Left cardiac atrium (tissue), 4 donors: ENCODE data around the gene GRID2. TPM values are rescaled to one million over a fixed set of nuclear protein-coding genes. Genes with fewer than 3 reads are reported as not detected.

Source experiments
- ATAC-seq, 2 donors: fragments of 200-7000 bp; cut with Tn5 transposase; one replicate each; pipeline ENCODE4 v1.9.1; 2020; ENCODE audit warnings: mild to moderate bottlenecking in 2 of 2, moderate library complexity in 2 of 2
- DNase-seq: peaks from one replicate; pipeline ENCODE4 v3.0.0-alpha.2; 2020
- intact Hi-C, 2 donors: fragments of 100-400 bp; cut with DNase I; formaldehyde crosslinking; loops; one replicate each; pipeline versions ENCODE4 v1.14.1 to v1.15.1; 2022 to 2023
- total RNA-seq, 2 donors: library from RNA; stranded (reverse); fragmentation: NEBNext Ultra II Directional; extraction: Animal tissue kit (Norgen Biotek cat#: 25700); gene quantifications; one replicate each; pipeline ENCODE4 v1.2.1, GENCODE V29; 2021
- donor health status: DM: no; HTN: yes; CAD: no.
- donor health status: DM: no; HTN: yes; CAD: no; lungs with severe emphysema.
- donor health status: DM: yes; HTN: yes; CAD: no.
- donor health status: Dilated cardiomyopathy.

Gene GRID2
- total RNA-seq, 2 donors from 2014 or later, result 0.42 to 1.1 TPM

DNA sequence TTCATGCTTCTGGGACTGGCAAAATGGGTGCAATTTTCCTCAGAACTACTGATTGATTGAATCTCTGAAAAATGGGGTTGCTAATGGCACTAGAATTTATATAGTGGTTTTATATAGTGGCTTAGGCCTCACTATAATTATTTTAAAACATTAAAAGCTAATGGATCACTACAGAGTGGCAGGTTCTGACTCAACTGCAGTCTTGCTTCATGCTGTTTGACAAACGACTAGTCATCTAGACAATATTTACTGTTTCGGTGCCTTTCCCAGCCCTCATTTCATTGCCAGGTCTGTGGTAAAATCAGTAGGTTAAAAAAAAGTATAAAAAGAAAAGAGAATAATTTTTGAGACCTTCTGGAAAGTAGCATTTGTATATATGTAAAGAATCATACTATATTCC, 1172.0 kb downstream of the GRID2 start:
- intact Hi-C loops, result no loop called here
- ATAC-seq, result no peak

DNA sequence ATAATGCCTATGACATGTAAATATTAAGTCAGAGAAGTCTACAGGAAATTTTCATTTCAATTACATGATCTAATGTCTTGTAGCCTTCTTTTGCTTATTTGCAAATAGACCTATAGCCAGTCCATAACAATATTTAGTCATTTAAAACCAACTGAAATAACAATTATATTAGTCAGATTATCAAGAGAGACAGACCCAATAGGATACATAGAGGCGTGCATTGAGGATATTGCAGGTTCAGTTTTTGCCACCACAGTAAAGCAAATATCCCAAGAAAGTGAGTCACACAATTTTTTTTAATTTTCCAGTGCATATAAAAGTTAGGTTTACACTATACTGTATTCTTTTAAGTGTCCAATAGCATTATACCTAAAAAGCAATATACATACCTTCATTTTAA, 1175.0 kb downstream of the GRID2 start:
- DNase-seq, result no peak
- intact Hi-C loops, result no loop called here

More for the DNA sequence above, 1172.0 kb downstream of the GRID2 start:
- DNase-seq, result no peak

DNA sequence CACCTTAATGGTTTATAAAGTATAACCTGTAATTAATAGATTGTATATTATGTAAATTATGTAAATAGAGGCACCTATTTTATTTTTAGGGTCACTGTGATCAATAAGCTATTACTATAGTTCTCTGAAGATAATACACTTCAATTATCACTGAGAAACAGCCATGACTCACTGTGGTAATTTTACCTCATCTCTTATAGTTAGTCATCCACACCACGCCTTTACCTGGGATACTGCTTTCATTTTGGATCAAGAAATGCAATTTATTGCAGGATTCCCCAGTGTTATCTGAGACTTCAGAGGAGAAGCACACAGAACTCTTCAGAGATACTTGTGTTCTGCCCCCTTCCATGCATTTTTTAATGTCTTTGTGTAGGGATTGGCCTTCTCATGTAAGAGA, 1176.7 kb downstream of the GRID2 start:
- no peak for DNase-seq
- ATAC-seq, result no peak
- intact Hi-C loops, result no loop called here

More for the DNA sequence above, 1175.0 kb downstream of the GRID2 start:
- ATAC-seq, result no peak

DNA sequence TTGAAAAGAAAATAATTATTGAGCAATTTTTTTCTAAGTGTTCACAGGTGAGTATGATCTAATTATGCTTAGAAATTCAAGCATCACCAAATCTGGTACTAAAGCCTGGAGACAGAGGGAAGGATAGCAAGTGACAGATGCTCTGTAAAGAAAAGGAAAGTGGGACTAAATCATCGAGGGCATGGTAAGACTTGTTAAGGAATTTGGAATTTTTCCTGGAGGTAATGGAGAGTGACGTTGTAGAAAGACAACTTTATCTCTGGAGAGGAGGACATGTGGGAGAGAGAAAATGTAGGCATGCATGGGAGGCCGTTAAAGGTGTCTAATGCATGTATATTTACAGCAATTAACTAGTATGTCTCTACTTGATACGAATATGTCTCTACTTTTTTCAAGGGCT, 1191.6 kb downstream of the GRID2 start:
- no peak for ATAC-seq
- intact Hi-C loops, result no loop called here
- DNase-seq, result no peak

DNA sequence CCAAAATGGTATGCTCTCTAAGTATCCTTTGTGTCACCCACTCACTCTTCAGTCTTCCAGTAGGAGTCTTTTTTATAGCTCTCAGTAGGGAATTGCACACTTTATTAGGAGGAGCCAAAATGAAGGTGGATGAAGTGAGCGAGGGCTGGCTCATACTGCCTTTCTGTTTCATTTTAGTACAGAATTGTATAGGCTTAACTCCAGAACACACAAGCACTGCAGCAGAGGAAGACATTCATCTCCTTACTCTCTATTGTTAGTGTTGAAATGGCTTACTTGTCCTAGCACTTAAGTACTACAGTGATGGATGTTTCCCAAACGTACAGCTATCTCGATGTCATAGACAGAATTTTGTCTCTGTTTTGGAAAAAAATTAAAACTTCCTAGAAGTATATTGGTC, 1197.5 kb downstream of the GRID2 start:
- ATAC-seq, result no peak
- no peak for DNase-seq
- intact Hi-C loops, result no loop called here

DNA sequence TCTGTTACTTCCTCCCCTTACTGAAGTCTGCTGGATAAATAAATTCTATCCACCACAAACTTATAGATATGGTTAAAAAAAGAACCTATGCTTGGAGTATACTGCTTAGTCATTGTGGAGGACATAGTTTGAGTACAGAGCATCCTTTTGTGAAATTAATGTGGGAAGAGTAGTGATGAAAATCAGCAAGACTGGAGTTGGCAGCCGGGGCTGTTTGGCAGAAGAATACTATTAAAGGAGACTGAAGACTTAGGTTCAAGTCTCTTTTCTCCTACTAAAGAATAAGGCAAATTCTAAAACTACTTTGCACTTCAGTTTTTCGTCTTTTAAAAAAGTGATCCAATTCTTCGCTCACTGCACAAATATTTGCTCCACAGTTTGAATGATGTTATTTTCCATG, 1198.2 kb downstream of the GRID2 start:
- DNase-seq, result no peak
- intact Hi-C loops, result no loop called here
- no peak for ATAC-seq

DNA sequence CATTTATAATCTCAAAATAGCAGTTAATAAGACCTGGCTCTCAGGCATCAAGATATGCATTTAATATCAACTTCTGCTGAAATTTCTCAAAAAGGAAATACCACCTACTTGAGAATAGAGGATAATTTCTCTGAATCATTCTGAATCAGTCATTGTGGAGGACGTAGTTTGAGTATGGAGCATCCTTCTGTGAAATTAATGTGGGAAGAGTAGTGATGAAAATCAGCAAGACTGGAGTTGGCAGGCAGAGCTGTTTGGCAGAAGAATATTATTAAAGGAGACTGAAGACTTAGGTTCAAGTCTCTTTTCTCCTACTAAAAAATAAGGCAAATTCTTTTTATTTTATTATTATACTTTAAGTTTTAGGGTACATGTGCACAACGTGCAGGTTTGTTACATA, 1199.2 kb downstream of the GRID2 start:
- no peak for ATAC-seq
- DNase-seq, result no peak
- intact Hi-C loops, result no loop called here

DNA sequence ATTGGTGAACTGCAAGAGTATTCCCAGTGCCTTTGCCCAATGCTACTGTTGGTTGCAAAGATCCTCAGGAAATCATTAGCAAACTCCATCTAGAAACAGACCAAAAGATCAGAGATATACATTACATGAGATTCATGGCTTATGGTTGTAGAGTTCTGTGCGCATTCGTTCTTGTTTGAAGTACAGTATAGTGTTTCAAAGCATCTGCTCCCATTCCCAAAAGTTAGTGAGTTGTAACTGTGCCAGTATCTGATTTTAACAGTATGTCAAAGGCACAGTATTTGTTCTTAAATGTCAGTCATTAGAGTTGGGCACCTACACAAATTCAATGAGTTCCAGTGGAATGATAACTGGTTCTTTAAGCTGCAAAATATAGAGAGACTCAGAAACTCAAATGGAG, 1210.1 kb downstream of the GRID2 start:
- no peak for ATAC-seq
- intact Hi-C loops, result no loop called here
- DNase-seq, result no peak

DNA sequence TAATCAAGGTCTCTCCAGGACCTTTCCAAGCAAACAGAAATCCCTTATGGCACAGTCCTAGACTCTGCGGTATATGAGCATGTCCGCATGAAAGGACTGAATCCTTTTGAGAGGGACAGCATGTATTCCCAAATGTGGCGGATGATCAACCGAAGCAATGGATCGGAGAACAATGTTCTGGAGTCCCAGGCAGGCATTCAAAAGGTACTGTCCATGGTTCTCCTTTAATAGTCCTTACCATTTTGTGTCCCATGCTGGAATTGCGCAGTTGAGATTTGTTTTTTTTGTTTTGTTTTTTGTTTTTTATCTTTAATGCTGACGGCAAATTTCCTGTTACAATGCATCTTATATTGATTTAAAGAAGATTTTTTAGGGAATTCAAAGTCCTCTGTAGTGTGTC, 1211.4 kb downstream of the GRID2 start:
- intact Hi-C loops, result no loop called here
- ATAC-seq (no peak), DNase-seq (no peak)

DNA sequence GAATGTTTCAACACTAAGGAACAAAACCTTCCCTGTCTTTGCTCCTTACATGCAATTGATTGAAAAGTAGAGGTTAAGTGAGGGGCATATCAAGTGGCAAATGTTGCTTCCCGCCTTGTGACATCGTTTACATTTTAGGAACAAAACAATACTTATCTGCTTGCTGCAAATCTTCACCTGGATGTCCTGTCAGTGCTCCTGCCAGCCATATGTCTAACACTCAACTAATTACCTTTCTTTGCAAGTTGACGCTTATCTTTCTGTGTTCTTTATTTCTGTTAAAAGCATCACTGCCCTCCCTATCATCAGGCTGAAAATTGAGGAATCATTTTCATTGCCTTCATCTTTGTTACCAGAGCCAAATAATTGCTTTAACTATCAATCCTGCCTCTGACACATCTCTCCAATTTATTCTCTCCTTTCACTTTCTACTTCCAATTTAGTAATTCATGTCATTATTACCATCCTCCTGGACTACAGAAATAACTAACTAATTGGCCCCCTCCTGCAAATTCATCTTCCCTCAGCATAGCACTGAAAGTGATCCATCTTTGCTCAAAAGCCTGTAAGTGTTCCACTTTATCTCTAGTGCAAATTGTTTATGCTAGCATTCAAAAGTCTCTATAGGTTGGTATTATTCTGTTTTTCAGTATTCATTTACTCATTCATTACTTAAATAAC, 1226.1 kb downstream of the GRID2 start:
- no peak for DNase-seq
- ATAC-seq, result no peak
- intact Hi-C loops, result no loop called here

DNA sequence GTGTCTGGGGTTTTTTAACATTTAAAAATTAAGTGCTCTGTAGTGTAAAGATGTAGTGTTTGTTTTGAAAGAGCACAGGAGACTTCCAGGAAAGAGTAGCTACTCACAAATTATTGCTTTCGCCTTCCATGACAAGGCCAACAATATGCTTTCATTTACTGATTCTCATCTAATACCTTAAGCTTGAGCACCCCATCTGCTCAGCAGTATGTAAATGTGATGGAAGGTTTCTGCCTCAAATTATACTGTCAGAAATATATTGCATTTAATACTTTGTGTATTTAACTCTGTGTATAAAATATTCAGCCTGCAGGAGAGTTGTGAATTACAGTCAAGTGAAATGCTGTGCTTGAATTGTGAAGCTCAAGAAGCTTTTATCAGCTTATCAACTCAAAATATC, 1228.5 kb downstream of the GRID2 start:
- ATAC-seq, result no peak
- intact Hi-C loops, result no loop called here
- no peak for DNase-seq

DNA sequence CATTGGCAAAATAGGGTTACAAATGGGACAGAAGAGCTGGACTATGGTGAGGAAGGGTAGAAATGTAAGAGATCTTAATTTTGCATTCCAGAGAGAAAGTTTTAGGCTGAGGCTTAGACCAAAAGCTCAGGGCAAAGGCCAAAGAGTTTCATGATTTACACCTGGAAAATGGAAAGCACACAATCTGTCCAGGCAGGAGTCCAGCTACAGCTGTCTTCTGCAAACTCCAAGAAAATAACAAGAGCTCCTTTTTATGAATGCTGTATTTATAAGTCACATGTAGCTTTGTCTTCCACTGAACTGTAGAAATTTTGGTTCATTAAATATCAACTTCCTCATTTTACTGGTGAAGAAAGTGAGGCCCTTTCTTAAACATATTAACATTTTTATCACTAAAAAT, 1236.8 kb downstream of the GRID2 start:
- intact Hi-C loops, result no loop called here
- no peak for DNase-seq
- no peak for ATAC-seq

DNA sequence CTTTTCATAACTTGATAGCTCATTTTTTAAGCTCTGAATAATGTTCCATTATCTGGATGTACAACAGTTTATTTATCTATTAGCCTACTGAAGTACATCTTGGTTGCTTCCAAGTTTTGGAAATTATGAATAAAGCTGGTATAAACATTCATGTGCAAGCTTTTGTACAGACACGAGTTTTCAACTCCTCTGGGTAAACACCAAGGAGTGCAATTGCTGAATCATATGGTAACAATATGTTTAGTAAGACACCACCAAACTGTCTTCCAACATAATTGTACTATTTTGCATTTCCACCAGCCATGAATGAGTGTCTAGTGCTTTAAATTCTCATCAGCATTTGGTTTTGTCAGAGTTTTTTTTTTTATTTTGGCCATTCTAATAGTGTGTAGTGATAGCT, 1258.1 kb downstream of the GRID2 start:
- DNase-seq (no peak), ATAC-seq (no peak)
- intact Hi-C loops, result no loop called here

DNA sequence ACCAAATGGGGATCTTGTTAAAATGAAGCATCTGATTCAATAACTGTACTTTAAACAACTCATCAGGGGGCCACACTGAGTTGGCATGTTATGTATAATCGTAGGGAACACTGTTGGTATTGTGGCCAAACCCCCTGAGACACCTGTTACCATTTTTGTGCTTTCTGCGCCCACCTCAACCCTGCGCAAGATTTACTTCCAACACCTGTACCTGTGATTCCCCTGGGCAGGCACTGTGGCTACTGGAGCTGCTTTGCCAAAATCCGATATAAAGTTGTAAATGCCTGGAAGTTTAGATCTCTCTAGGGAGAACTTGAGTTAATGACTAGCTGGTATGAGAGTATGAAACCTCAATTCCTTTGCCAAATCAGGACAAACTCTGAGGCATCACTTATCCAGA, 1265.0 kb downstream of the GRID2 start:
- intact Hi-C loops, result no loop called here
- no peak for DNase-seq
- ATAC-seq, result no peak

DNA sequence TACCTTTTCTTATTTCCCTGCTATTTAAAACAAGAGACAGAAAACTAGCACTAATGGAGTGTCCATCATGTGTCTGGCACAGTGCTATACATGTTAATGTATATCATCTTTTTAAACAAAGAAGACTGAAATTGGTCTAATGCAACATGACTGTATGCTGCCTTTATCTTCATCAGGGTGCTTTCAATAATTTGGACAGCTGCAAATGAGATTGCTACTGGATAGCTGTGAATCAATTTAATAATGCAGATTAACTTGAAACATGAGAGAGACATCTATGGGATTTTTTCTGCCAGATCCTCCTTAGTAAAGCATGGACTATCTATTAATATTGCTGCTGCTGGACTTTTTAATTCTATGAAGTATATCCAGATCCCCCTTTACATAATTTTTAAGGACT, 1269.5 kb downstream of the GRID2 start:
- DNase-seq (no peak), ATAC-seq (no peak)
- intact Hi-C loops, result no loop called here

DNA sequence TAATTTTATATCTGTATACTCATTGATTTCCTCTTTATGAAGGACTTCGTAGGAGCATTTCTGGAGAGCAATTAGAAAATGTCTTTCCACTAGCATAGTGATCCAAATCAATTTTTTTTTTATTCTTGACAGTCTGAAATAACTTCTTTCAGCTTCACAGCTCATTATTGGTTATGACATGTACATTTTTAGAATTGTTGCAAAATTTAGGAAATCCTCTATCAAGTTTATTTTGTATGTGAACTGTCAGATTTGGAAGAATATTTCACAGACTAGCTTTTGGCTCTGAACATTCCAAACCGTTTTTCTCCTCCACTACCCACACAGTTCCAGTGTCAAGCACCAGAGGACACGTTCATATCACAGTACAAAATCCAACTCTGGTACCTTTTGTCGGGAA, 1275.2 kb downstream of the GRID2 start:
- intact Hi-C loops, result no loop called here
- DNase-seq (no peak), ATAC-seq (no peak)

DNA sequence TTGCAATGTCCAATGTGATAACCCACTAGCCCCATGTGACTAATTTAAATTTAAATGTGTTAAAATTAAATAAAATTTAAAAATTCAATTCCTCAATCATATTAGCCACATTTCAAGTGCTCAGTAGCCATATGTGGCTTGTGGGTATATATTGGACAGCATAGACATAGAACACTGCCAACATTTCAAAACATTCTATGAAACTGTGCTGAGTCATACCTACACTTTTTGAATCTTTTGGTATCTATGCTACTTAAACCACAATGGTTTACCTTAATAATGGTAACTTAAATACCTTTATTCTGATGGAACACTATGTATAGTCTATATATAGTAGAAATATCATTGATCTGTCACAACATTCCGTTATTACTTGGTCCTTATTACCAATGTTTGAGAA, 1301.4 kb downstream of the GRID2 start:
- DNase-seq (no peak), ATAC-seq (no peak)
- intact Hi-C loops, result no loop called here

DNA sequence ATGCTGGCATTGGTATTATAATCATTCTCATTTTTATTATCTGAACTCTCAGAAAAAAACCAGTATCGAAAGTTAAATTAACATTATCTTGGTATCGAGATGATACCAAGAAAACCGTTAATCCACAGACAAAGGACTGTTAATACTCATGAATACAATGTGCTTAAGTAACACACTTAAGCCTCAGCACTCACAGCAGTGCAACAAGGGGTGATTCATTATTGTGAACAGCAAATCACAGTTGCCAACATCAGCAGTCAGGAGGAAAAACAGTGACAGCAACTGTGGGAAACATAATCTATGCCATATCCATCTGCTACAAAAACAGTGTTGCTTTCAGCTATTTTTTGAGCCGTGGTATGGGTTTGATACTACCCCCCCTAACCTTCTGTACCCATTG, 1313.8 kb downstream of the GRID2 start:
- no peak for ATAC-seq
- intact Hi-C loops, result no loop called here
- DNase-seq, result no peak

DNA sequence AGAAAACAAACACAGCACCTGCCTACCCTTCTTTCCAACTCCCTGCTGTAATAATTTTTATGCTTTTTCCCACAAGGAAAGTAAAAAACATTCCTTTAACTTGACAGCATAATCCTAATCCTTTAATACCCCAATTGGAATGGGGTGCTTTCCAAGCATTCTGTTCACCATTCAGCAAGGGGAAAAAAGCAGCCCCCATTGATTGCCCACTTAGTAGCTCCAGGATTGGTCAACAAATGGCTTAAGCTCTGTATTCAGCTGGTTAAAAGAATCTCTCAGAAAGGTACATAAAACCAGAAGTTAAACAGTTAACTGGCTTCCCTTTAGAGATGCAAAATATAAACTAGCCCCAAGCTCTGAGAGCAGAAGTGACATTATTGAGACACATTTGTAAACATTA, 1330.0 kb downstream of the GRID2 start:
- ATAC-seq, result no peak
- intact Hi-C loops, result no loop called here
- DNase-seq, result no peak

DNA sequence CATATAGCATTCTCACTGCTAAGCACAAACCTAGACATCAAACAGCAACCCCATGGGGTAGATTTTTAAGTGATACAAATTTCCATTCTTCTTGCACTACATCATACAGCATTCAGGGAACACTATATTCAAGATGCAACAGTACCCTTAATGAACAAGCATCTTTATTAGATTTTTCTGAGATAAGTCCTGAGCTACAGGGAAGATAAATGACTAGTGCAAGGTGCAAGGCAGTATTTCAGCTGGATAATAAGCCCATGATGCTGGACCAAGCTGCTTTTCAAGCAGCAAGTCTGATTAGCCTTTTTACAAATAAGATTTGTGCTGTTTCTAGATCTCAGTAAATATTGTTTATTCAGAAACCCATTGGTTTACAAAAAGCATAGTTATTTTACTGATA, 1332.2 kb downstream of the GRID2 start:
- DNase-seq, result no peak
- intact Hi-C loops, result no loop called here

DNA sequence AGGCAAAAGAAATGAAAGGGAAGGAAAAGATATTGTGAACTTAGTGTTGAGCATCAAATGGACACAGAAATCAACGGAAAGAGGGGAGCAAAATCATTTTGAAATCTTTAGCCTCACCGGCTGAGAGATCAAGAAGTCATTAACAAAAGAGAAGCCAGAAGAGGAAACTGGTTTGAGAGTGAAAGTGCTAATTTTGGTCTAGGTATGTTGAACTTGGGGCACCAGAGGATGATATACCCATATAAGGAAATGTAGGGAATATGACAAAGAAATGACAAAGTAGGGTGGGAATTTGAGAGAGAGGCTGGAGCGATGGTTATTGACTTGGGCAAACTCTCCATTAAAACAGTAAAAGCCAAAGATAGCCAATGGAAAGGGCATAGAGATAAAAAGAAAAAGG, 1341.4 kb downstream of the GRID2 start:
- ATAC-seq, result no peak
- DNase-seq, result no peak
- intact Hi-C loops, result no loop called here

More for the DNA sequence above, 1332.2 kb downstream of the GRID2 start:
- no peak for ATAC-seq
